ENCODE results near the gene UBE2Q2.
"Not testable (repeated sequence)": the region's sequence is repeated elsewhere in the genome, so short reads cannot be mapped to it uniquely, and the experiment has no call there.

UBE2Q2 gene

DNA sequence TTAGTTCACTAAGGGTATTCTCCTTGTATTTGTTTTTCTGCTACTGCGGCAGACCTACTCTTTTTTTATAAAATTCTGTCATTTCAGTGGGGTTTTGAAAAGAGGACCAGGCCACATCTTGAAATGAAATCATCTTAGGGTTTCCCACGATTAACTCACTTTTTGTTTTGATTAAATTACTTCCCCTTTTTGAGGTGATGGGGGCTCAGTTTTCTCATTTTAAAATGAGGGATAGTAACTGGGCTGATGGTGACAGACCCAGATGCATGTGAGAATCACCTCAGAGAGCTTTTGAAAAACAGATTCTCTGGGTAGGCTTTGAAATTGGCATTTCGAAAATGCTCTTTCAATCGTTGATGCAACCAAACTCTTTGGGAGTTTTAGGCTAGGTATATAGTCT is 24.2 kb downstream of the UBE2Q2 start:
- DNase-seq = peak; percentile 40 to 72 (median 65)

DNA sequence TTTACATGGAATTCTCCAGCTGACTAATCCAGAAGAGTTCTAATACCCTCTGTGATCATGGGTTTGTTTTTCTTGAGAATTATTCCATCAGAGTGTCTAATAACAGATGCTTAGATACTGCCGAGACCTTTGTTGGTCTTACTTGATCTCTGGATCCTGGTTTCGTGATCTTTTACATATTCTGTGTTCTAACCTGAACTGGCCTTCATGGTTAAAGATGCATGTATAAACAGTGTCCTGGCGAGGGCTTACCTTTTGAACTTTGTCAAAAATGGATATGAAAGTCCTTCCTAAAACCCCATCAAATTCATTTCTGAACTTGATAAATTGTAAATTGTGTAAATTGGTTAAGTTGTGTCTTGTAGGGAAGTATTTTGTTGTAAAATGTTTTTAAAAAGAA is 24.8 kb downstream of the UBE2Q2 start:
- no peak for DNase-seq

DNA sequence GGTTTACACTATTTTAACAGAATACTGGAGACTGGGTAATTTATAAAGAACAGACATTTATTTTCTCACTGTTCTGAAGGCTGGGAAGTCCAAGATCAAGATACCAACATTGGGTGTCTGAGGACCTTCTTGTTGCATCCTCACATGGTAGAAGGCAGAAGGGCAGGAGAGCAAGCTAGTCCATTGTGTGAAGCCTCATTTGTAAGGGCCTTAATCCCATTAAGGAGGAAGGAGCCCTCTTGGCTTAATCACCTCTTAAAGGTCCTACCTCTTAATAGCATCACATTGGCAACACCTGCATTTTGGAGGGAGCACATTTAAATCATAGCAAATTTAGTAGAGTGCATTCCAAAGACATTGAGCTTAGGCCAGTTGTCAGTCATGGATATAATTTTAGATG is 26.2 kb downstream of the UBE2Q2 start:
- DNase-seq = no peak

DNA sequence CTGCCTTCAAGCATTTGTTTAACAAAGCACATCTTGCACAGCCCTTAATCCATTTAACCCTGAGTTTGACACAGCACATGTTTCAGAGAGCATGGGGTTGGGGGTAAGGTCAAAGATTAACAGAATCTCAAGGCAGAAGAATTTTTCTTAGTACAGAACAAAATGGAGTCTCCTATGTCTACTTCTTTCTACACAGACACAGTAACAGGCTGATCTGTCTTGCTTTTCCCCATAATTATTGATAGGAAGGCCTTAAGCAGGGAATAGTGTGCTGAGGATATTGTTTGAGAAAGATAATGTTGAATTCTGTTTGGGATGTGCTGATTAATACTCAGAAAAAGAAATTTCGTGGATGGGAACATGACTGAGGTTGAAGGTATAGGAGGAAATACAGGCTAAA is 28.3 kb downstream of the UBE2Q2 start:
- DNase-seq = not testable (repeated sequence)

DNA sequence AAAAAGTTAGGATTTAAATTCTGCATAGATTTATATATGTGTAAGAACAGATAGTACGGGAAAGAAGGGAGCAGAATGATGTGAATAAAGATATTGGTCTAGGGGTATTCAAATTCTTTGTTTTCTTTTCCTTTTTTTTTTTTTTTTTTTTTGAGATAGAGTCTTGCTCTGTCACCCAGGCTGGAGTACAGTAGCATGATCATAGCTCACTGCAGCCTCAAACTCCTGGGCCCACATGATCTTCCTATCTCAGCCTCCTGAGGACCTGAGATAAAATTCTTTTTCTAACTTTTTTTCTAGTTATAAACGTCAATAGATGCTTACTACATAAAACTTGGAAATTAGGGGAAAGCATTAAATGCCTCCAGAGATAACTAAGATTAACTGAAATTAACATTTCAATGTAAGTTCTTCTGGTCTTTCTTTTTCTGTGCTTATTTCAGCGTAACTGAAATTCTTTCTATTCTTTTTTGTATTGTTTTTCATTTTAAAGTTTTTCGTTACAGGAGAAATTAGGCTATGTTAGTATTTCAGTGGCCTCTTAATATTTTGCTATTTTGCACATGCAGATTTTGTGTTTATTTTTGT is 29.2 kb downstream of the UBE2Q2 start:
- DNase-seq = no peak

DNA sequence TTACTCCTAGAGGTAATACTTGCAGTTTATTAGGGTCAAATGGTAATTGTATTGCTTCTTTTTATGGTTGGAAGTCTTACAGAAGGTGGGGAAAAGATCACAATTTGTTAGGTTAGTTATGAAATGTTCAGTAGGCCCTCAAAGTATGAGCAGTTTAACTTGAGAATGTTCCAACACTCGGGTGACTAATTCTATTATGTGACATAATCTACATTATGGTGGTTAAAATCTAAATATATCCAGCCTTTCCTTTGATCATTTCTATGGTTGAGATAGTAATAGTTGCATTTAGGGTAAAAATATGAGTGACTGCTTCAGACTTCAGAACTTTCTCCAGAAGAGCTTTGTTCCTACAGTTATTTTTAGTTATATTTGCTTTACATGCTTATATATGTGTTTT is 40.8 kb downstream of the UBE2Q2 start:
- no peak for DNase-seq

DNA sequence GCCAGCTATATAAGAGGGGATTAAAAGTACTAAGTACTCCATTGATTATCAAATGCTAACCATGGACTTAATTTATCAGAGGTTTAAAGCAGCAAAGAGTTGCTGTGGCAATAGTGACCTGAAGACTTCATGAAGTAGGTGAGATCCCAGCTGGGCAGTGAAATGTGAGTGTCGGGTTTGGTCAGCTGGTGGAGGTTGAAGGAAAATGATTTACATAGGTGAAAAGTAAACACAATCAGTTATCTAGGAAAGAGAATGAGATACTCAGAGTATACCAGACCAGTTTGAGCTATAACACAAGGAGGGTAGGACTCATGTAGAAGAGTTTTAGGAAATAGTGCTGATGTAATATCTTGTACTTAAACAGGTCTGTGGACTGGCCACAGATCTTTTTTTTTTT is 43.9 kb downstream of the UBE2Q2 start:
- DNase-seq = no peak

DNA sequence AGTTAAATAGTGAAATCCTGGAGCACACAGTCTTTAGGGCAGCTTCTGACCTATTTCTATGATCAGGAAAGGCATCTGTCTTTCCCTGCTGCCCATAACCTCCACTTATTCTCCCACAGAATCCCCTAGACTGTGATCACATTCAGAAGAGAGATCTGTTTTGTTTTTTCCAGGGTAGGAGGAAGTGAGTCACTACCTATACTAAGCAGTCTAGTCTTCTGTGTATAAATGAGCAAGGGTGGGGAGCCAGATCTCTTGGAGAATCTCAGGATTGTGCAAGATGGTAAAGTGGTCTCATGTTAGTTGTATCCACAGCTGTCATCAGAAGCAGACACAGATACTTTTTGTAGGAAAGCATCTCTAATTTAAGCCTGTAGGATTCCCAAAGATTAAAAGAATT is 48.6 kb downstream of the UBE2Q2 start:
- peak; percentile 56 to 71 (median 62) for DNase-seq

DNA sequence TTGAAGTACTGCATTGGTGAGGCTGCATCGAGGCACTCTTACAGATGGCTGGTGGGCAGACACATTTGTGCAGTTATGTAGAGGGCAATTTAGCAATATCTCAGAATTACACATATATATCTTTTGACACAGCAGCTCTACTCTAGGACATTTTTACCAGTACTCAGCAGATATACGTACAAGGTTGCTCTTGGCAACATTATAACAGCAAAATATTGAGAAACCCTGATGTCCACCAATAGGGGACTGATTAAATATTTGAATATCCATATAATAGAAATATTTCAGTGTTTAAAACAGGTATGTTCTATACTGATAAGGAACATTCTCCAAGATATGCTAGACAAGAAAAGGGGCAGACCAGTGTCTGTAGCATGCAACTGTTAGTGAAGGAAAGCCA is 52.5 kb downstream of the UBE2Q2 start:
- no peak for DNase-seq

DNA sequence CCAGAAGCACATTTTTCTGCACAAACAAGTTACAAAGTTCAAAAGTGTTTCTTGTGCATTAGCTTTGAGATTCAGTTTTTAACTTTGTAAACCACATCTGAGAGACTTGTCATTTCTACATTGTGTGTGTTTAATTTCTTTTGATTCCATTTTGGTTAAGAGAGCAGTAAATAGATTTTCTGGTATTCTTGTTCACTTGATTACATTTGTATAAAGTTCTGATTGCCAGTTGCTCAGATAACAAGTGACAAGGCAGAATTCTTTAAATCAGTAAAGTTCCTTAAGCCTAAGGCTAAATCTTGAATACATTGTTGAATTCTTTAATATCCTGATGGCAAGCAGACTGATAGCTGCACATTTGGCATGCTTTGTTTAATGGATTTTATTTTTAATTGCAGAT is 57.3 kb downstream of the UBE2Q2 start:
- DNase-seq = no peak

DNA sequence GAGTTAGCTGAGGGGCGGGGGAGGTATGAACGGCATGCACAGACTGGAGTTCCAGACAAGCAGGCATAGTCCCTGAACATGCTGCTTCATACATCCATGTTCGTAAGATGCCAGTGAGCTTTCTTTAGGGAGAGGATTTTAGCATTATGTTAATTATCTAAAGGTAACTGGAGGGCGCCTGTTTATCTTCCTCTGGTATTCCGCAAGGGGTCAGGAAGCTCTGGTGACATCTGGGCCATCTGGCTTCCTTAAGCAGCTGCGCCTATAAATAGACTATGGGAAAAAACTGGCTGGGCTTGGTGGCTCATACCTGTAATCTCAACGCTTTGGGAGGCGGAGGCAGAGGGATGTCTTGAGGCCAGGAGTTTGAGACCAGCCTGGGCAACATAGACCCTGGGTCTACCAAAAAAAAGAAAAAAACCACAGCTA is 58.9 kb downstream of the UBE2Q2 start:
- DNase-seq = no peak

DNA sequence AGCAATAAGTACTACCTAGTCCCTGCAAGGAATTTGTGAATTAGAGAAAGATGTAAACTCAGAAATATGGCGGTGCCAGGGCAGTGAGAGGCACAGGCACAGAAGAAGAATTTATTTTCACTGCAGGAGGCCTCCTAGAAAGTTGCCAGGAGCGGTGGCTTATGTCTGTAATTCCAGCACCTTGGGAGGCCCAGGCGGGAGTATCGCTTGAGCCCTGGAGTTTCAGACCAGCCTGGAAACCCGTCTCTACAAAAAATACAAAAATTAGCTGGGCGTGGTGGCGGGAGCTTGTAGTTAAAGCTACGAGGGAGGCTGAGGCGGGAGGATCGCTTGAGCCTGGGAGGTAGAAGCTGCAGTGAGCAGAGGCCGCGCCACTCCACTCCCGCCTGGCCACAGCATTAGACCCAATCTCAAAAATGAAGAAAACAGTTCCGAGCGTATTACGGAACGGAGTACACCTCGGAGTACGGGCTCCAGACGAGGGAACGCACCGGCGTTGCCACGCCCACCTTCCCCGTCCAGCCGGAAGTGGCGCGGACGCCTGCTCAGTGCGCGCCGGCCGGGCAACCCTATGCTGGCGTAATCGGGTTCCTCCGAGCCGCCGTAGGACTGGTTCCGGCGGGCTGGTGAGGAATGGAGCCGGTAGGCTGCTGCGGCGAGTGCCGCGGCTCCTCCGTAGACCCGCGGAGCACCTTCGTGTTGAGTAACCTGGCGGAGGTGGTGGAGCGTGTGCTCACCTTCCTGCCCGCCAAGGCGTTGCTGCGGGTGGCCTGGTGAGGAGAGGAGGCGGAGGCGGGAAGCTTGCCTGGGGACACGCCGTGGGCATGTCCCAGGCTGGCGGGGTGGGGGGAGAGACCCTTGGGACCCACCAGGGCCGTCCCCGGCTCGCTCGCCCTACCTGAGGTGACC is 60.3 kb downstream of the UBE2Q2 start, which contains the start of gene FBXO22:
TSS of gene FBXO22 (plus strand) at position 548 of the 909 bp plus-strand sequence. CDS start at position 634, 86 bp downstream.
- DNase-seq = peak; percentile 92 to 97 (median 96)

DNA sequence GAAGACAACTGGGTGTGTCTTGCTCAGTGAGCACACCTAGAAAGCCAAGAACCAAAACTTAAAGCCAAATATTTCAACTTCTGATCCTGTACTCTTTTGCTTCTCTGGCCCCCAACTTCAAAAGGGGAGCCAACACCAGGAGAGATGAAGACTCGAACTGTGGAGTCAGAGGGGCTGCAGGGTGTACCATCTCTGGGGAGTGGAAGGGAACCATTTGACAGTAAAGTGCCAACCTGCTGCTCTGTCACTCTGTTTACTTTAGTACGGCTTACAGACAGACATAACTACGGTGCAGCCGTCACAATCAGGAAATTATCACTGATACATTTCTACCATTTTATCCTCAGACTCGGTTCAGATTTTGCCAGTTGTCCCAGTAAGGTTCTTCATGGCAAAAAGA is 62.0 kb downstream of the UBE2Q2 start:
- DNase-seq = no peak

DNA sequence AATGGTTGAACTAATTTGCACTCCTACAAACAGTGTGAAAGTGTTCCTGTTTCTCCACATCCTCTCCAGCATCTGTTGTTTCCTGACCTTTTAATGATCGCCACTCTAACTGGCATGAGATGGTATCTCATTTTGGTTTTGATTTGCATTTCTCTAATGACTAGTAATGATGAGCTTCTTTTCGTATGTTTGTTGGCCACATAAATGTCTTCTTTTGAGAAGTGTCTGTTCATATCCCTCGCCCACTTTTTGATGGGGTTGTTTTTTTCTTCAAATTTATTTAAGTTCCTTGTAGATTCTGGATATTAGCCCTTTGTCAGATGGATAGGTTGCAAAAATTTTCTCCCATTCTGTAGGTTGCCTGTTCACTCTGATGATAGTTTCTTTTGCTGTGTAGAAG is 67.1 kb downstream of the UBE2Q2 start:
- not testable (repeated sequence) for DNase-seq

DNA sequence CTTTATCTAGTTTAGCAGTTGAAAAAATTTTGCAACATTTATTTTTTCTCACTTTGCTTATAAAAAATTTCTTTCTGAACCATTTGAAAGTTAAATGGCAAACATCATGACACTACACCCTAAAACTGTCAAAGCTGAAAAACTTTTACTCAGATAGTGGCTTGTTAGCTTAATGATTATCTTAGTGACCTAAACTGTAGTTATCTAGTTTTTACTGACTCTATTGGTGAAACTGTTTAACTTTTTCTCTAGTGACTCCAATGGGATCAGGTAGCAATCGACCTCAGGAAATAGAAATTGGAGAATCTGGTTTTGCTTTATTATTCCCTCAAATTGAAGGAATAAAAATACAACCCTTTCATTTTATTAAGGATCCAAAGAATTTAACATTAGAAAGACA is 73.7 kb downstream of the UBE2Q2 start:
- DNase-seq = no peak

DNA sequence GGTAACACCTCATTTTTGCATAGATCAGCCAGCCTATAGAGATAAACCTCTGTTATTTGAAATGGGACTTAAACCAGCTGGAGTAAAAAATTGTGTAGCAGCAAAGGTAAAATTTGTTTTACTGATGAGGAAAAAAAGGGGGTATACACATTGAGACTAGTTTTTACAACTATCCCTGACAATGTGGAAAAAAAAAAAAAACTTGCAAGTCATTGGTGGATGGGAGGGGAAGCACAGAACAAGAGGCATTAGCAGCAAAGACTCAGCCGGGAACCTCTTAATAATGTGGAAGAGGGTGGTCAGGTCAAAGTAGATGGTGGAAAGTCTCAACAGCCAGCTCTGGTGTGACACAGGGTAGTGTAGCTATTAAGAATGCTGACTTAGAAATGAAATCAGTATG is 74.9 kb downstream of the UBE2Q2 start:
- DNase-seq = no peak

DNA sequence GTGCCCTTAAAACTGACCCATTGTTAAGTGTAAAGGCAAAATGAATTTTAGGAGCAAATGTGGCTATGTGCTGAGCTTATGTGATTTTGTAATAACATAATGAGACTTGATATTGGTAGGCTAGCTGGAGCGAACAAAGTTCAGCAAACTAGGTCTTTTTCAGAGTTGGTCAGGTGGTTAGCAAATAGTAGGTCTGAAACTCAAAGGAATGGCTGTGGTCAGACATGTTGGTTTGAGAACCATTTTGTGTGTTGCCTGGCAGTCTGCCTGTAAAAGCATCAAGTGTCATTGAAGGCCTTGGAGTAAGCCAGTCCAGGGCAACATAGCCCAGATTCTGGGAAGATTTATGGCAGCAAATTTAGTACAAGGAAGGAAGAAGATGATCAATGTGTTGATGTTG is 76.8 kb downstream of the UBE2Q2 start:
- no peak for DNase-seq

DNA sequence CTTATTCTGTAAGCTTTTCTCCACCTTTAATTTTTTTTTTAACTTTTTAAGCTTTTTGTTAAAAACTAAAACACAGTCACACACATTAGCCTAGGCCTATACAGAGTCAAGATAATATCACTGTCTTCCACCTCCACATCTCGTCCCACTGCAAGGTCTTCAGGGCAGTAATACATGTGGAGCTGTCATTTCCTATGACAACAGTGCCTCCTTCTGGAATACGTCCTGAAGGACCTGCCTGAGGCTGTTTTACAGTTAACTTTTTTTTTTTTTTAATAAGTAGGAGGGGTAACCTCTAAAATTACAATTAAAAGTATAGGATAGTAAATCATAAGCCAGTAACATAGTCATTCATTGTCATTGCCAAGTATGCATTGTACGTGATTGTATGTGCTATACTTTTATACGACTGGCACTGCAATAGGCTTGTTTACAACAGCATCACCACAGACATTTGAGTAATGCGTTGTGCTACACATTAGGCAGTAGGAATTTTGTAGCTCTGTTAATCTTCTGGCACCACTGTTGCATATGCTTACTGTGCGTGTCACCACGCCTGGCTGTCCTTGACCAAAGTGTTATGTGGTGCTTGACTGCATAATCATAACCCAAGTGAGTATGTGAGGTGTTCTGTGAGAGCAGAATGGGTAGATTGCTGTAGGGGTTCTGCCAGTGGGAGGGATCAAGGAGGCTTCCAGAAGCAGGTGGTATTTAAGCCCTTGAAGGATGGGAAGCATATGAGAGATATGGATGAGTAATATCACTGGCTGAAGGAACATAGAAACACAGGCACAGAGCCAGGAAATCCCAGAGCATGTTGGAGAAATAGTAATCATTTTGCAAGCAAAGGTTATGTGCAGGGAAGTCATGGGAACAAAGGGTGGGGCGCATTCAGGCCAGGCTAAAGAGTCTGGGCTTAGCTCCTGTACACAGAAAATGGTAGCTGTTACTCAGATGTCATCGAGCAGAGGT is 78.8 kb downstream of the UBE2Q2 start:
- peak; percentile 48 to 53 (median 52) for DNase-seq

DNA sequence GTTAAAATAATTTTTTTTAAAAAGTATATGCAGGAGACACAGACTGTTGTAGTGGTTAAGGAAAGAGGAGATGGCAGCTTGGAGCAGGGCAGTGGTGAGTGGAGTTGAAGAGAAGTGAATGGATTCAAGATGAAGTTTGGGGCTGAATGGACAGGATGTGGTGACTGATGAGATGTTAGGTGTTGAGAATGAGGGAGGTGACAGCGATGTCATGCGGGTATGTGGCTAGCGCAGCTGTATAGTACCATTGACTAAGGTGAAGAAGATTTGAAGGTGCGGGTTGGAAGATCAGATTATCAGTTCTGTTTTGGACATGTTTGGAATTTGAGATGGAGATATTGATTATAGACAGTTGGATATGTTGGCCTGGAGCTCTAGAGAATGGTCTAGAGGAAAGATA is 80.5 kb downstream of the UBE2Q2 start:
- no peak for DNase-seq

DNA sequence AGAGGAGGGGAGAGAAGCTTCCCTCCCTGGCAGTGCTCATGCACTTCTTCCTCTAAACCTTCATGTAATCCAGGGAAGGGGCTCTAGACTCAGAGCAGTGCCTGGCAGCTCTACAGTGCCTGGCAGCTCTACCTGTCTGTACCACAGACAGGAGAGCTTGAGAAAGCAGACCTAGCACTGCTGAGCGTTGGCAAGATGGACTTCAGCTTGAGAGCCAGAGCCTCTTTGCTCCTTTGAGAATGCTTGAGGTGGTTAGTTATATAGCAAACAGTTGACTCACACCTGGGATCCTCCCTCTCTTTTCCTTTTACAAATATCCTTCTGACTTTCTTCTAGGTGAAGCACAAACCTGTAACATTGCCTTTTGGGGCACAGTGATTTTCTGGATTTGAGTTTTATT is 81.3 kb downstream of the UBE2Q2 start:
- DNase-seq = no peak

DNA sequence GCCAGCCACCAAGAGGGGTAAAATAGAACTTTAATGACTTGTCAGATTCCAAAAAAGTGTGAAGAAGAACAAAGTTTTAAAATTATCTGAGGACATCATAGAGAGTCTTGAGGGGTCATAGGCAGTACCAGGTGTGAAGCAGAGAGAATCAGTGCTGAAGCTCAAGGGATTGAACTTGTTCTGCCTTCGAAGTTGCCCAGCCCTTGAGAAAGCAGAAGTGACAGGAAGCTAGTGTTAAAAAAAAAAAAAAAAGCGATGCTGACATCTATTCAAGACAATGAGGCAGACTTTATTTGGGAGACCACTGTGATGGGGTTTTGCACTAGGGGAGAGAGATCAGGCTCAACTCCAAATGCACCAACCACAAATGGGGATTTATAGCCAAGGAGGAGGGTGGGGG is 82.2 kb downstream of the UBE2Q2 start:
- DNase-seq = peak in 2 of 3 donors; percentile 14 to 29

DNA sequence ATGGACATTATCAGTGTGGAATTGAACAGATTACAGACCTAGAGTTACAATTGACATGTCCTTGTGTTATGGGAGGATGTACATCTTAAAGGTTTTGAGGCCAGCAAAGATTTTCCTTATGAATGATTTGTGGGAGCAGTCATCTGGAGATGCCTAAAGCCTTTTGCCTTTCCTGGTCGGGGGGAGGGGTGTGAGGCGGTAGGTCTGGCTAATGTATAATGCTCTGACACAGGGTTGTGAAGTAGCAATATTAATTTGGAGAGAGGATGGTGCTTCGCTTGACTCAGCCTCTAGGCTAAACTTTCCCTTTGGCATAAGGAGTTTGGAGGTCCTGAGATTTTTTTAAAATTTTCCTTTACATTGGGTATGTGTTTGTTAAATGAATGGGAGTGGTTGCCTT is 83.7 kb downstream of the UBE2Q2 start:
- no peak for DNase-seq

DNA sequence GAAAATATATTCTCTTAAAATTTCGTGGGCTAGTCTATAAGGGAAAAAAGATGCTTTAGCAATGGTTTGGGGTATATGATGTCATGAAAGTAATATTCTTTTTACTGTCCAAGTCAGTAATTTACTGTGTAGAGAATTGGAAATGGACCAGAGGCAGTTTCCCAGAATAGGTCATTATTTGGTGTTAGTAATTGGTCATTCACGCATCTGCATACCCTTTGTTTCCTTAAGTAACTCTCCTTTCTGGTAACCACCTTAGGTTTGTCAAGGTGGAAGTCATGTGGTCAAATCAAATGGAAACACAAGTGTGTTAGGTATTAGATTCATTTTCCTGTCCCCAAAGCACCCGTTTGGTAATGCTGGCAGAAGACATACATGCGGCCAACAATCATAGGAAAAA is 84.4 kb downstream of the UBE2Q2 start:
- DNase-seq = no peak
